ENCODE measurements around the gene RNPC3. TPM values are rescaled to one million over a fixed set of nuclear protein-coding genes. Genes with fewer than 3 reads are reported as not detected.
"Not testable (repeated sequence)": the region's sequence is repeated elsewhere in the genome, so short reads cannot be mapped to it uniquely, and the experiment has no call there.

RNPC3 gene
- total RNA-seq, 1 donor from 2014 or later = 9.9 TPM

DNA sequence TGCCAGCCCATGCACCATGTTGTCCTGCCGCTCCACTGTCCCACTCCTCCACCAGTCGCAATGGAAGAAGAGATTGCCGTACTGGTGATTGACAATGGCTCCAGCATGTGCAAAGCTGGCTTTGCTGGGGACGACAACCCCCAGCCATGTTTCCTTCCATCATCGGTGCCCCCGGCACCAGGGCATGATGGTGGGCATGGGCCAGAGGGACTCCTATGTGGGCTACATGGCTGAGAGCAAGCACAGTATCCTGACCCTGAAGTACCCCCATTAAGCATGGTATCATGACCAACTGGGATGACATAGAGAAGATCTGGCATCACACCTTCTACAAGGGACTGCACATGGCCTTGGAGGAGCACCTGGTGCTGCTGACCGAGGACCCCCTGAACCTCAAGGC lies 44.0 kb downstream of the RNPC3 start:
- Mint-ChIP-seq H3K36me3 (ENCODE audit: low read depth) (no peaks in the 10 kb centered on the region), H3K4me1 (ENCODE audit: low read depth) (no peaks in the 10 kb centered on the region), H3K9me3 (ENCODE audit: low read depth) (peaks cover 4% of the 10 kb centered on the region), H3K27ac (ENCODE audit: unreplicated experiment) (no peak overlapping the region), H3K27me3 (ENCODE audit: low read depth) (peaks cover 10% of the 10 kb centered on the region), H3K4me3 (ENCODE audit: unreplicated experiment) (no peak overlapping the region)
- TF ChIP-seq CTCF (IDR thresholded peaks at IDR 0.05) = no peak
- DNase-seq (ENCODE audit: low spot score) = no peak

DNA sequence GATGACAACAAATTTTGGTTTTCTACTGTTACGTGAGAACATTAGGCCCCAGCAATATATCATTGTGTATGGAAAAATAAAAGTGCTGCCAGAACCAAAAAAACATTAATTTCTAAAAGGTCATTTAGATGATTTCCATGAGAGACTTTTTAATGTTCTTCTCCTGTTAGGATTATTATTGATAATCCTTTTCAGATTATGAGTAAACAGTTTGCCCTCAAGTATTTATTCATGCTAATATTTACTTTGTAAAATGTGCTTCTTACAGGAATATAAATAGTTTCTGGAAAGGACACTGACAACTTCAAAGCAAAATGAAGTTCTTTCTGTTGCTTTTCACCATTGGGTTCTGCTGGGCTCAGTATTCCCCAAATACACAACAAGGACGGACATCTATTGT lies 45.8 kb downstream of the RNPC3 start, which contains the start of gene AMY2B:
TSS of gene AMY2B (plus strand) at position 301 of the 400 bp plus-strand sequence. CDS start at position 315, 14 bp downstream.
- H3K36me3 Mint-ChIP-seq (ENCODE audit: low read depth); H3K27me3 Mint-ChIP-seq (ENCODE audit: low read depth); DNase-seq (ENCODE audit: low spot score): not testable (repeated sequence)

DNA sequence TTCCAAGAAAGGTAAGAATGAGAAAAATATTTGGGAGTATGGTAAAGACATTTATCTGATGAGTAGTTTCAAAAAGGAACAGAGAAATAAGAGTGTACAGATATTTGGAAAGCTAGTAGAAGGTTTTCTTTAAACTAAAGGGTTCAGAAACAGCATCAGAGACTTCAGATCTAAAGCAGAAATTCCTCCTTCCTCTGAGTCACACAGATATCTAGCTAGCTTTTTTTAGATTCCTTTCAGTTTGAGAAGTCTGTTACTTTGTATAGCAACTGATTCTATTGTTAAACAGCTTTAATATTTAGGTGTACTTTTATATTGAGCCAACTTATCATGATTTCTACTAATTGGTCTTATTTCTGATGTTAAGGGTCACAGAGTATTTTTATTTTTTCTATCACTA lies 50.6 kb downstream of the RNPC3 start:
- no peak for TF ChIP-seq CTCF (IDR thresholded peaks at IDR 0.05)
- Mint-ChIP-seq H3K9me3 (ENCODE audit: low read depth) (no peaks in the 10 kb centered on the region), H3K4me1 (ENCODE audit: low read depth) (peaks cover 6% of the 10 kb centered on the region), H3K36me3 (ENCODE audit: low read depth) (no peaks in the 10 kb centered on the region), H3K27me3 (ENCODE audit: low read depth) (peaks cover 13% of the 10 kb centered on the region), H3K4me3 (ENCODE audit: unreplicated experiment) (no peak overlapping the region), H3K27ac (ENCODE audit: unreplicated experiment) (no peak overlapping the region)
- no peak for DNase-seq (ENCODE audit: low spot score)

More for the DNA sequence above, 45.8 kb downstream of the RNPC3 start, which contains the start of gene AMY2B:
- H3K4me1 Mint-ChIP-seq (ENCODE audit: low read depth); H3K27ac Mint-ChIP-seq (ENCODE audit: unreplicated experiment); H3K4me3 Mint-ChIP-seq (ENCODE audit: unreplicated experiment); H3K9me3 Mint-ChIP-seq (ENCODE audit: low read depth): not testable (repeated sequence)

- not testable (repeated sequence) for H3K4me1 Mint-ChIP-seq (ENCODE audit: low read depth); DNase-seq (ENCODE audit: low spot score); H3K9me3 Mint-ChIP-seq (ENCODE audit: low read depth); H3K4me3 Mint-ChIP-seq (ENCODE audit: unreplicated experiment); H3K27ac Mint-ChIP-seq (ENCODE audit: unreplicated experiment); H3K36me3 Mint-ChIP-seq (ENCODE audit: low read depth)
- H3K27me3 Mint-ChIP-seq (ENCODE audit: low read depth) = peaks cover 12% of the 10 kb centered on the region
These were observed 51.3 kb downstream of the RNPC3 start for GRCh38 chr1:103576784-103577183.

- H3K9me3 Mint-ChIP-seq (ENCODE audit: low read depth) = no peaks in the 10 kb centered on the region
- no peaks in the 10 kb centered on the region for H3K36me3 Mint-ChIP-seq (ENCODE audit: low read depth)
- H3K4me3 Mint-ChIP-seq (ENCODE audit: unreplicated experiment) = no peak overlapping the region
- TF ChIP-seq CTCF (IDR thresholded peaks at IDR 0.05) = no peak
- no peak for DNase-seq (ENCODE audit: low spot score)
- no peak overlapping the region for H3K27ac Mint-ChIP-seq (ENCODE audit: unreplicated experiment)
- peaks cover 16% of the 10 kb centered on the region for H3K27me3 Mint-ChIP-seq (ENCODE audit: low read depth)
- no peaks in the 10 kb centered on the region for H3K4me1 Mint-ChIP-seq (ENCODE audit: low read depth)
These were observed 57.0 kb downstream of the RNPC3 start for GRCh38 chr1:103582464-103582863.

GRCh38 chr1:103583887-103584286 lies 58.4 kb downstream of the RNPC3 start:
- Mint-ChIP-seq H3K27ac (ENCODE audit: unreplicated experiment) (no peak overlapping the region), H3K4me3 (ENCODE audit: unreplicated experiment) (no peak overlapping the region), H3K9me3 (ENCODE audit: low read depth) (no peaks in the 10 kb centered on the region), H3K4me1 (ENCODE audit: low read depth) (no peaks in the 10 kb centered on the region), H3K27me3 (ENCODE audit: low read depth) (peaks cover 17% of the 10 kb centered on the region), H3K36me3 (ENCODE audit: low read depth) (no peaks in the 10 kb centered on the region)
- TF ChIP-seq CTCF (IDR thresholded peaks at IDR 0.05) = no peak
- no peak for DNase-seq (ENCODE audit: low spot score)

Data from chondrocyte (in vitro differentiated cells).